Amniotic stem cell (primary cell): Measurements from ENCODE around the gene SEPHS2.
"Not testable (repeated sequence)": the region's sequence is repeated elsewhere in the genome, so short reads cannot be mapped to it uniquely, and the experiment has no call there.

Source experiments
- DNase-seq: peaks from one replicate; lab custom pipeline; 2025; lab: John Stamatoyannopoulos, UW

The SEPHS2 gene

DNA sequence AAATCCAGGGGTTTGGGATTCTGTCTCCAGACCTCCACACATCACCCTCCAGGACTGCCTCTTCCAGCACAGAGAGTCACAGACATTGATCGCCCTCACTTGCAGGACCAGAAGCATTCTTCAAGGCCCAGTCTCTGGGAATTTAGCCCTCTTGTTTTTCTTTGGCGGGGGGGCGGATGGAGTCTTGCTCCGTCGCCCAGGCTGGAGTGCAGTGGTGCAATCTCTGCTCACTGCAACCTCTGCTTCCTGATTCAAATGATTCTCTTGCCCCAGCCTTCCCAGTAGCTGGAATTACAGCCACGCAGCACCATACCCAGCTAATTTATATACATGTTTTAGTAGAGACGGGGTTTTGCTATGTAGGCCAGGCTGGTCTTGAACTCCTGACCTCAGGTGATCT is 18.4 kb upstream of the SEPHS2 start:
- DNase-seq, result no peak

DNA sequence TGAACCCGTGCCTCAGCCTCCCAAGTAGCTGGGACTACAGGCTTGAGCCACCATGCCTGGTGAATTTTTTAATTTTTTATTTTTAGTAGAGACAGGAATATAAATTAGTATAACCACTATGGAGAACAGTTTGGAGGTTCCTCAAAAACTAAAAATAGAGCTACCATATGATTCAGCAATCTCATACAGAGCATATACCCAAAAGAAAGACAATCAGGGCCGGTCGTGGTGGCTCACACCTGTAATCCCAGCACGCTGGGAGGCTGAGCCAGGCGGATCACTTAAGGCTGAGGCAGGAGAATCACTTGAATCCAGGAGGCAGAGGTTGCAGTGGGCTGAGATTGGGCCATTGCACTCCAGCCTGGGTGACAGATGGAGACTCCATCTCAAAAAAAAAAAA is 15.8 kb upstream of the SEPHS2 start:
- DNase-seq, result not testable (repeated sequence)

DNA sequence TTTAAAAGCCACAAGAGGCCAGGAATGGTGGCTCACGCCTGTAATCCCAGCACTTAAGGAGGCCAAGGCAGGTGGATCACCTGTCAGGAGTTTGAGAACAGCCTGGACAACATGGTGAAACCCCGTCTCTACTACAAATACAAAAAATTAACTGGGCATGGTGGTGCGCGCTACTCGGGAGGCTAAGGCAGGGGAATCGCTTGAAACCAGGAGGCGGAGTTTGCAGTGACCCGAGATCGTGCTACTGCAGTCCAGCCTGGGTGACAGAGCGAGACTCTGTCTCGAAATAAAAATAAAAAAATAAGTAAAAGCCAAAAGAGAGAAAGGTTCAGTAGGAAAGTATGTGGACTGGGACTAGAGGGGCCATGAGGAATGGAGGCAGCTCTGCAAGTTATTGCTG is 13.8 kb upstream of the SEPHS2 start:
- no peak for DNase-seq

DNA sequence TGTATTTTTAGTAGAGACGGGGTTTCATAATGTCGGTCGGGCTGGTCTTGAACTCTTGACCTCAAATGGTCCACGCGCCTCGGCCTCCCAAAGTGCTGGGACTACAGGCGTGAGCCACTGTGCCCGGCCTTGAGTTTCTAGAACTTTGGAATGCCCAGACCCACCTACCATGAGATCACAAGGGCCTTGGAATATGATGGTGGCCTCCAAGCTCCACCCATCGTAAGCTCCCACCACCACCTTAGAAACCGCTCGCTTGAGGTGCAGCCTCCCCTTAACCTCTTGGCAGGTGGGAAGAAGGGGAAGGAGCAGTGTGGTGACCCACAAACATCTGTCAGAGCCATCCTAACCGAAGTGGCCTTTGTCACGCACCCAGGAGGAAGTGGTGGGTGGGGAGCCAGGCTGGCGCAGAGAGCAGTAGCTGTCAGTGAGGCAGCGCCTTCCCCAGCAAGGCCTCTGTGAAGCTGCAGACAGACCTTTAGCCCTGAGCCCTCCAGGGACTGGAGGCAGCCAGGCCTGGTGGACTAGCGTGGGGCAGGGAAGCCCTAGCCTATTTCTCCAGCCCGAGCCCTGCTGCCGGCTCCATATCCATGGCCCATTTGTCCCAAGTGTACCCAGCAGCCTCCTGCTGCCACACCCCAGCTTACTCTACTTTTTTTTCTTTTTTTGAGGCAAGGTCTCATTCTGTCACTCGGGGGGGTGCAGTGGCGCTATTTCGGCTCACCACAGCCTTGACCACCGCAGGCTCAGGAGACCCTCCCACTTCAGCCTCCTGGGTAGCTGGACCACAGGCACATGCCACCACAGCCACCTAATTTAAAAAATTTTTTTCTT is 13.1 kb upstream of the SEPHS2 start:
- no peak for DNase-seq

DNA sequence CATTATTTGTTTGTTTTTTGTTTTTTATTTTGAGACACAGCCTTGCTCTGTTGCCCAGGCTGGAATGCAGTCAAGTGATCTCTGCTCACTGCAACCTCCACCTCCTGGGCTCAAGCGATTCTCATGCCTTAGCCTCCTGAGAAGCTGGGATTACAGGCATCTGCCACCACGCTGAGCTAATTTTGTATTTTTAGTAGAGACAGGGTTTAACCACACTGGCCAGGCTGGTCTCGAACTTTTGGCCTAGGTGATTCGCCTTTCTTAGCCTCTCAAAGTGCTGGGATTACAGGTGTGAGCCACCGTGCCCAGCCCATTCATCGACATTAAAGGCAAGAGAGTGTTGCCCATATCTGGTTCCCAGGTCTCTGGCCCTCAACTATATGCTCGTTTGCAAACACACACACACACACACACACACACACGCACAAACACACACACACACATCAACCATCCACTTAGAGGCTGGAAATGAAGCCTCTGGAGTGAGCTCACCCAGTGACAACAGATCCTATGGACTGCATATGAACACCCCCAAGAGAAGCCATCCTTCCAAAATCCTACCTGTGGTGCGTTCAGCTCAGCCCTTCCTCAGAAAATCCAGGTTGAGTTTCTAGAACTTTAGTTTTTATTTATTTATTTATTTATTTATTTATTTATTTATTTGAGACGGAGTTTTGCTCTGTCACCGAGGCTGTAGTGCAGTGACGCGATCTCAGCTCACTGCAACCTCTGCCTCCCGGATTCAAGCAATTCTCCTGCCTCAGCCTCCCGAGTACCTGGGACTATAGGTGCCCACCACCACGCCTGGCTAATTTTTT is 12.3 kb upstream of the SEPHS2 start:
- no peak for DNase-seq

DNA sequence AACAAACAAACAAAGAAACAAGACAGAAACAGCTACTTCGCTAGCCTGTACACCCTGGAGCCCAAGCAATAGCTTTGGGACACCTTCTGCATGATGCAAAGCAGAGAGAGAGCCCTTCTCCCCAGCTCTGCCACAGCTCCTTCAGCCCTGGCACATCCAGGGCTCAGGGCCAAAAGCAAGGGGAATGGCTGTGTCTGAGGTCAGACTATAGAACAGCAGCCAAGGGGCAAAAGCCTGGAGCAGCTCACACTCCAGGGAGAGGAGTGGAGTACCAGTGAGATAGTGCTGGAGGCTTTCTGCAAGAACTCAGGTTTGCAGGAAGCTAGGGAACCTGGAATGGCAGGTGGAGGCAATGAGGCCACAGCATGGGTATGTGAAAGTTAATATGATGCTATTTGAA is 11.6 kb upstream of the SEPHS2 start:
- no peak for DNase-seq

DNA sequence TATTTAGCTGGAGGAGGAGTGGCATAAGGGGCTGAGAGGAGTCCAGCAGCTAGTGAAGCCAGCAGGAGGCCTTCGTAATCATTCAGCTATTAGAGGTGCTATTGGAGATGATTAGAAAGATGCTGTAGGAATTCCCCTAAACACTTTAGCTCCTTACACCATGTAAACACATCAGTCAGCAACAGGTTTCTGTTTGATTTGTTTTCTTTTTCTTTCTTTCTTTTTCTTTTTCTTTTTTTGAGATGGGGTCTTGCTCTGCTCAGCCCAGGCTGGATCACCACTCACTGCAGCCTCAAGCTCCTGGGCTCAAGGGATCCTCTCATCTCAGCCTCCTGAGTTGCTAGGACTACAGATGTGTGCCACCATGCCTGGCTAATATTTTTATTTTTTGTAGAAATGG is 10.6 kb upstream of the SEPHS2 start:
- no peak for DNase-seq

DNA sequence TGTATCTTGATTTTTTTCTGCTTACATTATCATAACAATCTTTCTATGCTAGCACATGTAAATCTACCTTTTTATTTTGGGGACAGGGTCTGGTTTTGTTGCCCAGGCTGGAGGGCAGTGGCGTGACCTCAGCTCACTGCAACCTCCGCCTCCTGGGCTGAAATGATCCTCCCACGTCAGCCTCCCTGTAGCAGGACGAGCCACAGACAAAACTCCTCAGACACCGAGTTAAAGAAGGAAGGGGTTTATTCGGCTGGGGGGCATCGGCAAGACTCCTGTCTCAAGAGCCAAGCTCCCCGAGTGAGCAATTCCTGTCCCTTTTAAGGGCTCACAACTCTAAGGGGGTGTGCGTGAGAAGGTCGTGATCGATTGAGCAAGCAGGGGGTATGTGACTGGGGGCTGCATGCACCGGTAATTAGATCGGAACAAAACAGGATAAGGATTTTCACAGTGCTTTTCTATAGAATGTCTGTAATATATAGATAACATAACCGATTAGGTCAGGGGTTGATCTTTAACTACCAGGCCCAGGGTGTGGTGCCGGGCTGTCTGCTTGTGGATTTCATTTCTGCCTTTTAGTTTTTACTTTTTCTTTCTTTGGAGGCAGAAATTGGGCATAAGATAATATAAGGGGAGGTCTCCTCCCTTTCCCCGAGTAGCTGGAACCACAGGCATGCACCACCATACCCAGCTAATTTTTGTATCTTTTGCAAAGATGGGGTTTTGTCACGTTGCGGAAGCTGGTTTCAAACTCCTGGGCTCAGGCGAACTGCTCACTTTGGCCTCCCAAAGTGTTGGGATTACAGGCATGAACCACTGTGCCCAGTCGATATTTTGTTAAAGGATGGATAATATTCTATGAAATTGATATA is 7.3 kb upstream of the SEPHS2 start:
- DNase-seq, result not testable (repeated sequence)

DNA sequence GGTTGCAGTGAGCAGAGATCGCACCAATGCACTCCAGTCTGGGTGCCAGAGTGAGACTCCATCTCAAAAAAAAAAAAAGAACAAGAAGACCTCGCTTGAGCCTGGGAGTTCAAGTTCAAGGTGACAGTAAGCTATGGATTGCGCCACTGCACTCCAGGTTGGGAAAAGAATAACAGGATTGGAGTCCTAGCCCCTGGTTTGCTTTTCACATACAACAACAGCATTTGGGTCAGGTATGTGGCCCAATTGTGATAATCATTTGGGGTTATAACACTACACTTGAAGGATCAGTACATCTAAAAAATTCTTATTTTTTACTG is 3.4 kb upstream of the SEPHS2 start:
- no peak for DNase-seq

DNA sequence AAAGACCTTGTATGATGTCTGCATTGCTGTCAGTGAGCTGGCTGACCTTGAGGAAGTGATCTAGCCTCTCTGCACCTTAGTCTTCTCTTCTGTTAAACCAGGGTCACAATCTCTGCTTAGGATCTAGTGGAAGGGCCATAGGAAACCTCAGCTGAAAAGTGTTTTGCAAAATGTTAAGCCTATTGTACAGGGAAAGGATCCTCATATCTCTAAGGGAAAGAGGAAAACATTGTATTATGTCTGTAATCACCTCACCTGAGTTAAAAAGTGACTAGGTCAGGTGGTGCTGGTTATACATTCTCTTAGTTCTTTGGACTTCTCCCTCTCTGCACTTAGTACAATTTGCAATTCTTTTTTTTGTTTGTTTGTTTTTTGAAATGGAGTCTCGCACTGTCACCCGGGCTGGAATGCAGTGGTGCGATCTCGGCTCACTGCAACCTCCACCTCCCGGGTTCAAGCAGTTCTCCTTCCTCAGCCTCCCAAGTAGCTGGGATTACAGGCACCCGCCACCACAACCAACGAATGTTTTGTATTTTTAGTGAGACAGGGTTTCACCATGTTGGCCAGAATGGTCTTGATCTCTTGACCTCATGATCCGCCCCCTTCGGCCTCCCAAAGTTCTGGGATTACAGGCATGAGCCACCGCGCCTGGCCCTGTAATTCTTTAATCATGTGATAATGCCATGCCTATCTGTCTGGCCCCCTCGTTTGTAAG is 2.0 kb upstream of the SEPHS2 start:
- no peak for DNase-seq

DNA sequence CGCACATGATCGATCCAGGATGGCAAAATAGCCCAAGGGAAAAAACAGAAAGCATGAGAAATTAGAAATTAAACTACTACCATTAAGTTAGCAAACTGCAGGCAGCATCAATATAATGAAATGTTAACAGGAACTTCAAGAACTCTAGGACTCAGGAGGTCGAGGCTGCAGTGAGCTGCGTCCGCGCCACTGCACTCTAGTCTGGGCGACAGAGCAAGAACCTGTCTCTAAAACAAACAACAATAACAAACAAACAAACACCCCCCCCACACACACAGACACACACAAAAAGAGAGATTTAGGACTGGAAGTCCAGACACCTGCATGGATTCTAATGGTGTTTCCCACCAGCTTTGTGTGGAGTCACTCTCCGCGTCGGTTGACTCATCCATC is 525 bp upstream of the SEPHS2 start:
- DNase-seq, result no peak

DNA sequence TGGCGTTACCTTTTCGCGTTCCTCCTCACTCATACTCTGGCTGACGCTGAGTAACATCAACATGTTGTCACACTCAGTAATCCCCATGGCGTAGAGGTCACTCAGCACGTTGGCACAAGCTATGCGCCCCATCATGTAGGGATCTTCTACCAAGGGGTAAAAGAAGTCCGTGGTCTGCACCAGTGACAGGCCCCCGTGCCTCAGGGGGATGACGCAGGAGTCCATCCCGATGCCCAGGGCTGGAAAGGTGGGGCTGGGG is 596 bp downstream of the SEPHS2 start:
- no peak for DNase-seq

DNA sequence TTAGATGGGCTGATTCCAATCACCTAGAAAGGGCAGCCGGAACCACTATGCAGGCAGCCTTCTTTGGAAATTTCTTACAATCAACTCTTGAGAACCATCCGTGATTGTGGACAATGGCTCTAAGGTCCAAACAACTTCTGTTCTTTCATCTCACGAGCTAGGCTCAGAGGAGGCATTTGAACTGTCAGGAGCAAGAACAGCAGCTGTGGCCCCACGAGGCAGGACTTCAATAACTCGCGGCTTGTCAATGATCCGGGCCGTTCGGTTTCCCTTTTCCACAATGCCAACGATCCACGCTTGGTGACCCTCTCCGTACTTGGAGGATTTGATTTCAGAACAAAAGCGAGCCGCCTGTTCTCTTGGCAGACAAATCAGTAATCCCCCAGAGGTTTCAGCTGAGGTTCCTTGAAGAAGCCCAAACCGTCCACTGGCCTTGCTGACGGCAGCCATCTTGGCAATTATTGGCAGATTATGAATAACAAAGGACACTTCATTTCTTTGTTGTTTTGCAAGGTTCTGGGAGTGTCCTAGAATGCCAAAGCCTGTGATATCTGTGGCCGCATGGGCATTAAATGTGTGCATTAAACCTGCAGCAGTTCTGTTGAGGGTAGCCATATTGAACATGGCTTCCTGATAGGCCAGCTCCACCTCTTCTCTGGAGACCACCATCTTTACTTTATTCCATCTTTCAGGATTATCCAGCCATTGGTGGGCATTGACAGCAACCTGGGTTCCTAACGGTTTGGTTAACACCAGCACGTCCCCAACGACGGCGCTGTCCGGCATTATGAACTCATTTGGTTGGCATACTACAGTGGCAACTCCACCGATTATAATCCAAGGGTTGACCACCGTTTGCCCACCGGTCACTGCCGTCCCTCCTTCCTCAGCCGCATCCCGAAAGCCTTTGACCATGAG is 1.2 kb downstream of the SEPHS2 start:
- DNase-seq, result no peak

DNA sequence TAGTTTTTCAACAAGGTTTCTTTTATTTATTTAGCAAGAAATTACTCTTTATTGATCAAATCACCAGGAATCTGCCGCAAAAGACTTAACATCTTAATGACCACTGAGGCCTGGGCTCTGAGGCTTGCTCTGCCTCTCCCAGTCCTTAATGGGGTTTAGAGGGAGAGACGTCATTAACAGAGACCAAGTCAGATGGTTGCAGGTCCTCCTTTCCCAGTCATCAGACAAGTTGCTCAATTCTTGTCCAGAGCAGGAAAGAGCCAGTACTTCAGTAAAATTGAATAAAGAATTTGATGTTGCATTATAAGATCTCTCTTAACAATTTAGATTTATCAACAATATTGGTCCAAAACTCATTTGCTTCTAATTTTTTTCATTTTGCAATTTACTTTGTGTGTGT is 2.0 kb downstream of the SEPHS2 start:
- no peak for DNase-seq

DNA sequence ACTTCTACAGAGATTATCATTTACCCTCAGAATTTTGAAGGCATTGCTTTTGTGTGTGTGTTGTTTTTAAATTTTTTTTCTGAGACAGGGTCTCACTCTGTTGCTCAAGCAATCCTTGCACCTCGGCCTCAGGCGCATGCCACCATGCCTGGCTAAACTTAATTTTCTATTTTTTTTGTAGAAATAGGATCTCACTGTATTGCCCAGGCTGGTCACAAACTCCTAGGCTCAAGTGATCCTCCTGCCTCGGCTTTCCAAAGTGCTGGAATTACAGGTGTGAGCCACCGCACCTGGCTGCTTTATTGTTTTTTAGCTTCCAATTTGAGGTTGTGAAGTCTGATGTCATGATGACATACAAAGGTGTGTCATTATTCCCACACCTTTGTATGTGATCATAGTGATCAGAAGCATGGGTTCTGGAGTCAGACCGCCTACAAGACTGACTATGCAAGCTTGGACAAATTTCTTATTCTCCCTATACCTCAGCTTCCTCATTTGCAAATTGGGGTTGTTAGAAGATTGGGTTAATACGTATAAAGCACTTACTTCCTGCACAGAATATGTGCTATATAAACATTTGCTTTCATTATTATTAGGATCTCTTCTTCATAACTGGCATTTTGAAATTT is 5.8 kb downstream of the SEPHS2 start:
- no peak for DNase-seq

DNA sequence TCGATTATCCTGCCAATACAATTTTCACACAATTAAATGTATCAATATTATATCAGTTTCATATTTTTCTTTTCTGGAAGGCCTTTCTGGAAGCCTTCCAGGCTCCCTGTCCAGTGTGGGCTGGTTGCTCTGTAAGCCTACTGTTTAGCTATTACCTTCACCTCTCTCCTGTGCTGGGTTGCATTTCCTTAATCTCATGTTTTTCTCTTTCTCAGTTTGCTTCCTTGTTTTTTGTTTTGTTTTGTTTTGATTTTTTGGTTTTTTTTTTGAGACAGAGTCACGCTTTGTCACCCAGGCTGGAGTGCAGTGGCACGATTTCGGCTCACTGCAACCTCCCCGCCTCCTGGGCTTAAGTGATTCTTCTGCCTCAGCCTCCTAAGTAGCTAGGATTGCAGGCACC is 6.8 kb downstream of the SEPHS2 start:
- no peak for DNase-seq

DNA sequence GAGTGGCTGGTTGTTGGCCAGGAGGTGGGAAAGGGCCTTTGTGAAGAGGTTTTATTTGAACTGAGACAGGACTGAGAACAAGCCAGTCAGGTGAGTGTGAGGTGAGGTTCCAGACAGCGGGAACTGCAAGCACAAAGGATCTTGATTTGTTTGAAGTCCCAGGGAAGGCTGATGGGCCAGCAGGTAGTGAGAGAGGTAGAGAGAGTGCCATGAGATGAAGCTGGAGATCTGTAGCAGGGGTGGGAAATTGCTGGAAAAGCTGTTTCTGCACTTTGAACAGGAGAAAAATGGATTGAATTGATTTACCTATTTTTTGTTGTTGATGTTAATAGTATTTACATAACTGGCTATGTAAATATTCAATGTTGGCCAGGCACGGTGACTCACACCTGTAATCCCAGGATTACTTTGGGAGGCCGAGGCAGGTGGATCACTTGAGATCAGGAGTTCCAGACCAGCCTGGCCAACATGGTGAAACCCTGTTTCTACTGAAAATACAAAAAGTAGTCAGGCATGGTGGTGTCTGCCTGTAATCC is 8.1 kb downstream of the SEPHS2 start:
- no peak for DNase-seq

DNA sequence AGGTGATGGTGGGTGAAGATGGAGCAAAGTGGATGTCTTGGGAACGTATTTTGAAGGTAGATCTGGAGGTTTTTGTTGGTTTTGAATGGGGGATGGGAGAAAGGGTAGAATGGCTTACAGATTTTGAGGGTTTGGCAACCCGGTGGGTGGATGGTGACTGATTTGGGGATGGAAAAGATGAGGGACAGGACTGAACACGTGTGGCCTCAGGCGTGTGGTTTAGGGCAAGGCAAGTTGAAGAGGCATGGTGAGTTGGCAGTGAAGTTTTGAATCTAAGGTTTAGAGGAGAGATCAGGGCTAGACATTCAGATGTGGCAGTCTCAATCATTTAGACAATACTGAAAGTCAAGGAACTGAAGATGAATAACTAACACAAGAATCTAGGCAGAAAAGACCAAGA is 10.8 kb downstream of the SEPHS2 start:
- DNase-seq, result no peak

DNA sequence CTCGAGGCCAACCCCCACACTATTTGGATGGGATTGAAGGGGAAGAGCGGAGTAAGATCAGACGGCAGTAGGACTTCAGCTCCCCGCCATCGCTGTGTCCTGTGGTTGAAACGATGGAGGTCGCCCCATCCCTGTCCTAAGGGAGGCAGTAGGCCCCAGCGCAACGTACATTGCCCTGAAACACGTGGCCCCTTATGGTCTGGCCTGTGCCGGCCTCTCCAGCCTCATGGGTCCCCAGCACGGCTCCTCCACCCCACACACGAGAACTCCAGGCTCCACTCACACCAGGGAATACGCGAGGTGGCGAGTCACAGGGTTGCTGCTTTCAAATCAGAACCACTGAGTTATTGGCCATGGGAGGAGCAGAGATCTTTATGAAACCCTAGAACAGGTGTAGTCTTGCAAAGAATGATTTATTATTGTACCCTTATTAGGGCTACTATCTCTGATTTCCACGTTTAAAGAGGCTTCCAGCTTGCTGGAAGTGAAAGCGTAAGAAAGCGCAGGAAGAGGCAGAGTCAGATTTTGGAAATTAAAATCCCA is 15.2 kb downstream of the SEPHS2 start:
- DNase-seq, result no peak
